ENCODE measurements around the gene RGS21. TPM values are rescaled to one million over a fixed set of nuclear protein-coding genes. Genes with fewer than 3 reads are reported as not detected.

The RGS21 gene
- total and polyA plus RNA-seq, 2 of the 4 experiments (the other 2 are of a cell fraction): not detected

- Histone ChIP-seq H3K4me3 (ENCODE audit: insufficient read depth, low read depth, low read length) (no peak overlapping the region), H3K18ac (ENCODE audit: low read depth, low read length) (no peak overlapping the region), H3K27me3 (ENCODE audit: control insufficient read depth, insufficient read depth, low read length) (no peaks in the 10 kb centered on the region), H3K36me3 (ENCODE audit: control insufficient read depth, insufficient read depth, low read length) (no peaks in the 10 kb centered on the region), H2BK20ac (ENCODE audit: low read depth, low read length) (no peak overlapping the region), H3K4me2 (ENCODE audit: low read depth, low read length) (no peak overlapping the region), H3K9me3 (ENCODE audit: control insufficient read depth, insufficient read depth, low read length) (no peaks in the 10 kb centered on the region), H2AFZ (replicated peaks; ENCODE audit: low read length, poor library complexity) (no peak overlapping the region), H3K14ac (replicated peaks; ENCODE audit: low read depth, low read length) (no peak overlapping the region), H4K5ac (ENCODE audit: low read depth, low read length) (no peak overlapping the region), H4K8ac (ENCODE audit: low read depth in 2 of 2, low read length in 2 of 2) (no peak overlapping the region), H3K9ac (ENCODE audit: low read depth, low read length) (no peak overlapping the region), H3K27ac (ENCODE audit: insufficient read depth, low read length) (no peak overlapping the region), H3K4me1 (ENCODE audit: control insufficient read depth, insufficient read depth, low read length) (no peaks in the 10 kb centered on the region), H3K56ac (ENCODE audit: extremely low read depth, insufficient read depth, low read length) (no peak overlapping the region), H4K91ac (ENCODE audit: insufficient read depth, low read depth, low read length) (no peak overlapping the region), H3K4ac (ENCODE audit: low read depth, low read length) (no peak overlapping the region), H2BK15ac (ENCODE audit: low read depth, low read length) (no peak overlapping the region), H3K79me1 (ENCODE audit: low read depth in 1 of 2, low read length in 2 of 2) (no peaks in the 10 kb centered on the region), H2AK5ac (ENCODE audit: low read depth, low read length) (no peak overlapping the region), H4K20me1 (ENCODE audit: insufficient read depth, low read length) (no peaks in the 10 kb centered on the region), H2BK5ac (ENCODE audit: low read depth, low read length, poor library complexity, severe bottlenecking) (no peak overlapping the region), H3K23ac (ENCODE audit: low read depth, low read length) (no peak overlapping the region), H2AK9ac (replicated peaks; ENCODE audit: low read depth, low read length, poor library complexity) (no peak overlapping the region), H2BK120ac (ENCODE audit: low read depth, low read length) (no peak overlapping the region), H3K9me1 (ENCODE audit: insufficient read depth, low read length) (no peaks in the 10 kb centered on the region)
- POLR2A ChIA-PET (ENCODE audit: unreplicated experiment): no interaction called here
- DNase-seq (peak; percentile 12), ATAC-seq (ENCODE audit: low read depth) (no peak)
- in situ Hi-C loops (cut with MboI; ENCODE audit: low sequenced_read_pairs): no loop called here
- dilution Hi-C loops (cut with HindIII; ENCODE audit: low sequenced_read_pairs, unreplicated experiment): no loop called here
- BruUV-seq (replicated peaks): no TSS peak
- WGBS, 2 experiments (ENCODE audit: extremely low coverage in 2 of 2, insufficient read length in 1 of 2): no CpG with 5 or more reads among the region's 4 CpGs
- CTCF ChIA-PET: no interaction called here
- intact Hi-C loops (cut with micrococcal nuclease): no loop called here
- TF ChIP-seq CEBPB (IDR thresholded peaks at IDR 0.05; ENCODE audit: low read depth, low read length) (no peak), SMC3 (IDR thresholded peaks at IDR 0.05; ENCODE audit: low read depth, low read length) (no peak), FOS (IDR thresholded peaks at IDR 0.05; ENCODE audit: low read depth, low read length) (no peak), RAD21 (IDR thresholded peaks at IDR 0.05; ENCODE audit: low read length) (no peak), USF2 (IDR thresholded peaks at IDR 0.05; ENCODE audit: low read depth, low read length) (no peak), NFE2L2 (IDR thresholded peaks at IDR 0.05; ENCODE audit: low read depth, low read length) (no peak), RFX5 (IDR thresholded peaks at IDR 0.05; ENCODE audit: low read depth, low read length) (no peak), CHD1 (IDR thresholded peaks at IDR 0.05; ENCODE audit: low read depth, low read length) (no peak), MAFK (IDR thresholded peaks at IDR 0.05; ENCODE audit: low read depth, low read length) (no peak), MAZ (IDR thresholded peaks at IDR 0.05; ENCODE audit: borderline replicate concordance, low read depth, low read length) (no peak), BHLHE40 (IDR thresholded peaks at IDR 0.05; ENCODE audit: low read depth, low read length) (no peak), POLR2A (IDR thresholded peaks at IDR 0.05; ENCODE audit: low read depth, low read length) (no peak), RCOR1 (IDR thresholded peaks at IDR 0.05; ENCODE audit: insufficient replicate concordance, low read length) (no peak), MXI1 (IDR thresholded peaks at IDR 0.05; ENCODE audit: borderline replicate concordance, low read depth, low read length) (no peak)
- TF ChIP-seq, protein P1, sequence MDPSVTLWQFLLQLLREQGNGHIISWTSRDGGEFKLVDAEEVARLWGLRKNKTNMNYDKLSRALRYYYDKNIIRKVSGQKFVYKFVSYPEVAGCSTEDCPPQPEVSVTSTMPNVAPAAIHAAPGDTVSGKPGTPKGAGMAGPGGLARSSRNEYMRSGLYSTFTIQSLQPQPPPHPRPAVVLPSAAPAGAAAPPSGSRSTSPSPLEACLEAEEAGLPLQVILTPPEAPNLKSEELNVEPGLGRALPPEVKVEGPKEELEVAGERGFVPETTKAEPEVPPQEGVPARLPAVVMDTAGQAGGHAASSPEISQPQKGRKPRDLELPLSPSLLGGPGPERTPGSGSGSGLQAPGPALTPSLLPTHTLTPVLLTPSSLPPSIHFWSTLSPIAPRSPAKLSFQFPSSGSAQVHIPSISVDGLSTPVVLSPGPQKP (IDR thresholded peaks at IDR 0.05; ENCODE audit: borderline replicate concordance, low read depth, low read length): no peak
- TF ChIP-seq, protein P2, sequence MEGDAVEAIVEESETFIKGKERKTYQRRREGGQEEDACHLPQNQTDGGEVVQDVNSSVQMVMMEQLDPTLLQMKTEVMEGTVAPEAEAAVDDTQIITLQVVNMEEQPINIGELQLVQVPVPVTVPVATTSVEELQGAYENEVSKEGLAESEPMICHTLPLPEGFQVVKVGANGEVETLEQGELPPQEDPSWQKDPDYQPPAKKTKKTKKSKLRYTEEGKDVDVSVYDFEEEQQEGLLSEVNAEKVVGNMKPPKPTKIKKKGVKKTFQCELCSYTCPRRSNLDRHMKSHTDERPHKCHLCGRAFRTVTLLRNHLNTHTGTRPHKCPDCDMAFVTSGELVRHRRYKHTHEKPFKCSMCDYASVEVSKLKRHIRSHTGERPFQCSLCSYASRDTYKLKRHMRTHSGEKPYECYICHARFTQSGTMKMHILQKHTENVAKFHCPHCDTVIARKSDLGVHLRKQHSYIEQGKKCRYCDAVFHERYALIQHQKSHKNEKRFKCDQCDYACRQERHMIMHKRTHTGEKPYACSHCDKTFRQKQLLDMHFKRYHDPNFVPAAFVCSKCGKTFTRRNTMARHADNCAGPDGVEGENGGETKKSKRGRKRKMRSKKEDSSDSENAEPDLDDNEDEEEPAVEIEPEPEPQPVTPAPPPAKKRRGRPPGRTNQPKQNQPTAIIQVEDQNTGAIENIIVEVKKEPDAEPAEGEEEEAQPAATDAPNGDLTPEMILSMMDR (conservative IDR thresholded peaks at IDR 0.05; ENCODE audit: low read depth, low read length): no peak
These were observed 41.1 kb downstream of the RGS21 start for GRCh38 chr1:192357924-192358323.

All from IMR-90 (cell line).